GDM1 (cell line): ENCODE measurements around the gene CPEB3.
"Not testable (repeated sequence)": the region's sequence is repeated elsewhere in the genome, so short reads cannot be mapped to it uniquely, and the experiment has no call there.

Source experiments
- DNase-seq: peaks from one replicate; lab custom pipeline; 2025; lab: John Stamatoyannopoulos, UW

The CPEB3 gene

GRCh38 chr10:92290837-92291615, at the start of gene CPEB3, which contains the start of gene MARCHF5:
TSS of gene CPEB3 (minus strand) at chr10:92291078. CDS start at chr10:92240350, 50,728 bp downstream.
TSS of gene MARCHF5 (plus strand) at chr10:92291167. CDS start at chr10:92291495, 328 bp downstream.
- peak; percentile 94 for DNase-seq

- DNase-seq = not testable (repeated sequence)
Measured at GRCh38 chr10:92329927-92330326, 39.0 kb upstream of the CPEB3 start.

- no peak for DNase-seq
Measured at GRCh38 chr10:92328993-92329392, 38.1 kb upstream of the CPEB3 start.

GRCh38 chr10:92327445-92328433, 36.9 kb upstream of the CPEB3 start:
- no peak for DNase-seq

- DNase-seq = no peak
Measured at GRCh38 chr10:92323079-92323478, 32.2 kb upstream of the CPEB3 start.

- no peak for DNase-seq
Measured at GRCh38 chr10:92316610-92317009, 25.7 kb upstream of the CPEB3 start.

- DNase-seq = no peak
Measured at GRCh38 chr10:92313750-92314149, 22.9 kb upstream of the CPEB3 start.

- no peak for DNase-seq
Measured at GRCh38 chr10:92309272-92309671, 18.4 kb upstream of the CPEB3 start.

GRCh38 chr10:92305133-92306072, 14.5 kb upstream of the CPEB3 start:
- no peak for DNase-seq

- DNase-seq = no peak
Measured at GRCh38 chr10:92304061-92304460, 13.2 kb upstream of the CPEB3 start.

- DNase-seq = no peak
Measured at GRCh38 chr10:92303096-92303495, 12.2 kb upstream of the CPEB3 start.

- no peak for DNase-seq
Measured at GRCh38 chr10:92298487-92298886, 7.6 kb upstream of the CPEB3 start.

- DNase-seq = peak; percentile 26
Measured at GRCh38 chr10:92291921-92292845, 1.3 kb upstream of the CPEB3 start.

- no peak for DNase-seq
Measured at GRCh38 chr10:92291616-92291865, 663 bp upstream of the CPEB3 start.

GRCh38 chr10:92290076-92290836, 622 bp downstream of the CPEB3 start:
- DNase-seq = no peak

- no peak for DNase-seq
Measured at GRCh38 chr10:92284112-92284704, 6.7 kb downstream of the CPEB3 start.

- no peak for DNase-seq
Measured at GRCh38 chr10:92278996-92279696, 11.7 kb downstream of the CPEB3 start.

- DNase-seq = no peak
Measured at GRCh38 chr10:92274071-92274470, 16.8 kb downstream of the CPEB3 start.

- DNase-seq = no peak
Measured at GRCh38 chr10:92268748-92269147, 22.1 kb downstream of the CPEB3 start.
